Gastrocnemius medialis (tissue), 4 donors: ENCODE data around the gene CASP6. TPM values are rescaled to one million over a fixed set of nuclear protein-coding genes. Genes with fewer than 3 reads are reported as not detected.
A peak's percentile ranks its signal among the peaks of the same experiment; 100 is the strongest.

Source experiments
- ATAC-seq, 2 donors: fragments of 150-250 bp; one replicate each; pipeline ENCODE4 v1.9.1; 2016
- DNase-seq, 2 donors: peaks; one replicate each; pipeline ENCODE4 v3.0.0-alpha.2; 2019
- H3K27ac ChIP-seq, 4 donors: fragments of 200-600 bp; sonication (generic); 1 replicate in 1 of 4; 2 replicates in 3 of 4; pipeline ENCODE4 v1.5.1; 2016 to 2018; ENCODE audit warnings: mild to moderate bottlenecking in 2 of 4, moderate library complexity in 1 of 4
- H3K27me3 ChIP-seq, 3 donors: fragments of 200-600 bp; sonication (generic) in 2 of 3; 1 replicate in 1 of 3; 2 replicates in 2 of 3; pipeline versions ENCODE4 v1.5.1 to v1.6.0; 2016 to 2019; ENCODE audit warnings: mild to moderate bottlenecking in 1 of 3, moderate library complexity in 1 of 3
- H3K36me3 ChIP-seq, 2 donors: fragments of 200-600 bp; sonication (generic) in 1 of 2; one replicate each; pipeline ENCODE4 v1.5.1; 2017 to 2018
- H3K4me1 ChIP-seq, 2 donors: fragments of 200-600 bp; sonication (generic) in 1 of 2; one replicate each; pipeline ENCODE4 v1.5.1; 2016 to 2017; ENCODE audit warnings: mild to moderate bottlenecking in 2 of 2
- H3K4me3 ChIP-seq, 4 donors: fragments of 200-600 bp; sonication (generic) in 3 of 4; 1 replicate in 1 of 4; 2 replicates in 3 of 4; pipeline ENCODE4 v1.5.1; 2016 to 2019; ENCODE audit warnings: mild to moderate bottlenecking in 2 of 4
- H3K9me3 ChIP-seq, 3 donors: fragments of 200-600 bp; sonication (generic) in 2 of 3; 1 replicate in 1 of 3; 2 replicates in 2 of 3; pipeline ENCODE4 v1.5.1; 2016 to 2019
- POLR2A ChIP-seq, 2 donors: fragments of 450-650 bp; IDR thresholded peaks; one replicate each; pipeline ENCODE4 v1.6.1; 2017; ENCODE audit warnings: antibody characterized with exemption in 2 of 2, mild to moderate bottlenecking in 2 of 2, moderate library complexity in 2 of 2
- in situ Hi-C, 4 donors: fragments of 200-750 bp; cut with MboI; loops; one replicate each; pipeline versions ENCODE4 v1.15.0 to v1.8.0; 2017; ENCODE audit warnings: low sequenced_read_pairs in 4 of 4
- intact Hi-C: fragments of 100-400 bp; cut with DNase I; formaldehyde crosslinking; loops from one replicate; pipeline ENCODE4 v1.15.1; 2023; ENCODE audit warnings: low total_unique reads
- total RNA-seq, 4 donors: library from RNA; depleted of rRNA; stranded (reverse); fragments of >200 nt; gene quantifications; one replicate each; pipeline versions ENCODE4 v1.1.0 to v1.2.3, GENCODE V29; 2016
- TF ChIP-seq, protein P1 (sequence below), 5 experiments: fragments of 450-650 bp in 3 of 5; fragments of 200-600 bp in 2 of 5; sonication (generic) in 2 of 5; IDR thresholded peaks in 4 of 5; conservative IDR thresholded peaks in 1 of 5; 1 replicate in 4 of 5; 2 replicates in 1 of 5; pipeline ENCODE4 v1.5.1; 2016 to 2019; ENCODE audit warnings: antibody characterized with exemption in 5 of 5, mild to moderate bottlenecking in 3 of 5, moderate library complexity in 3 of 5

CASP6 gene
- total RNA-seq, 4 donors from 2014 or later, result 6.6 to 25.2 (median 9.0) TPM

DNA sequence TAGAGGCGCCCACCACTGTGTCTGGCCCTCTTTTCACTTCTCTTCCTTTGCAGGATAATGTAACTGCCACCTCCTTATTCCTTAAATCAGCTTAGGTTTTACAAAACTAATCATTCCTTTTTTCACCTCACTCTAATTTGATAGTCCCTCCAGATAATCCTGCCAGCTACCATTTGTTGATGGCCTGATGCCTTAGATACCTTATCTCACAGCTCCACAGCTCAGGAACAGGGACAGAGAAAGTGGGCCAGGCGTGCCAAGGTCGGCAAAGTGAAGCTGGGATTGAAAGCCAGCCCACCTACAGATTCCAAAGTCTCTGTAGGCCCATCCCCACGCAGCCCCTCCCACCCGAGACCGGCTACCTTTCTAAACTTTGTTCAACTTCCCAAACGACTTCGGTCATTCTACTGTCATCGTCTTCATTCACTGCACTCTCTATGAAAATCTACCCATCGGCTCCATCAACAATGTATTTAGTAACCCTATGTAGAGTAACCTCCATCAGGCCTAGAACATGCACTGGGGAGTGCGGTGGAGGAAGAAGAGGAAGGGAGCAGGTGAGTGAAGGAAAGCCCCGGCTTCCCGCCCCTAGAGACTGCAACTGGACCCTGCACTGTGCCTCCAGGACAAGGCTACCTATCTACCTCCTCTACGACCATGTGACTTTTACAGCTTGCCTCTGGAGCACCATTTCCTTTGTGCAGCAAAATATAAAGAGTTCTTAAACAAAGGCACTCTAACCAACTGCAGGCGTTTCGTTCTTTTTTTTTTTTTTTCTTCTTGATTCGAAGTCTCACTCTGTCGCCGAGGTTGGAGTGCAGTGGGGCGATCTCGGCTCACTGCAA lies 1.5 kb downstream of the CASP6 start:
- in situ Hi-C loops, result loop anchor here in 3 of 4 donors (10.0 to 25.0 kb wide), 4 partner anchors 111 to 277 kb away; partner anchors contain the start of genes SEC24B (in 2 of the 3), CFI (in 1 of the 3) and GAR1 (in 1 of the 3)
- no peaks in the 10 kb centered on the region for H3K36me3 ChIP-seq
- ATAC-seq (no peak), DNase-seq (no peak)
- H3K9me3 ChIP-seq, result no peaks in the 10 kb centered on the region
- peak overlapping the region; percentile 79 to 92 (median 82) for H3K4me3 ChIP-seq
- no peak for TF ChIP-seq POLR2A (IDR thresholded peaks at IDR 0.05)
- TF ChIP-seq, protein P1, sequence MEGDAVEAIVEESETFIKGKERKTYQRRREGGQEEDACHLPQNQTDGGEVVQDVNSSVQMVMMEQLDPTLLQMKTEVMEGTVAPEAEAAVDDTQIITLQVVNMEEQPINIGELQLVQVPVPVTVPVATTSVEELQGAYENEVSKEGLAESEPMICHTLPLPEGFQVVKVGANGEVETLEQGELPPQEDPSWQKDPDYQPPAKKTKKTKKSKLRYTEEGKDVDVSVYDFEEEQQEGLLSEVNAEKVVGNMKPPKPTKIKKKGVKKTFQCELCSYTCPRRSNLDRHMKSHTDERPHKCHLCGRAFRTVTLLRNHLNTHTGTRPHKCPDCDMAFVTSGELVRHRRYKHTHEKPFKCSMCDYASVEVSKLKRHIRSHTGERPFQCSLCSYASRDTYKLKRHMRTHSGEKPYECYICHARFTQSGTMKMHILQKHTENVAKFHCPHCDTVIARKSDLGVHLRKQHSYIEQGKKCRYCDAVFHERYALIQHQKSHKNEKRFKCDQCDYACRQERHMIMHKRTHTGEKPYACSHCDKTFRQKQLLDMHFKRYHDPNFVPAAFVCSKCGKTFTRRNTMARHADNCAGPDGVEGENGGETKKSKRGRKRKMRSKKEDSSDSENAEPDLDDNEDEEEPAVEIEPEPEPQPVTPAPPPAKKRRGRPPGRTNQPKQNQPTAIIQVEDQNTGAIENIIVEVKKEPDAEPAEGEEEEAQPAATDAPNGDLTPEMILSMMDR (IDR thresholded peaks at IDR 0.05 in 4 of 5, conservative IDR thresholded peaks at IDR 0.05 in 1 of 5), result no peak
- intact Hi-C loops, result loop anchor here (2.0 to 10.0 kb wide), 6 partner anchors 103 to 493 kb away; partner anchors contain the start of genes ELOVL6, GAR1 and SEC24B
- H3K27ac ChIP-seq, result peak overlapping the region; percentile 76 to 82 (median 78)
- H3K4me1 ChIP-seq, result peaks cover 8 to 13% of the 10 kb centered on the region in 2 donors
- no peaks in the 10 kb centered on the region for H3K27me3 ChIP-seq

GRCh38 chr4:109699553-109700225 lies 3.6 kb downstream of the CASP6 start:
- TF ChIP-seq POLR2A (IDR thresholded peaks at IDR 0.05), result no peak
- TF ChIP-seq, protein P1 (IDR thresholded peaks at IDR 0.05 in 4 of 5, conservative IDR thresholded peaks at IDR 0.05 in 1 of 5), result no peak

DNA sequence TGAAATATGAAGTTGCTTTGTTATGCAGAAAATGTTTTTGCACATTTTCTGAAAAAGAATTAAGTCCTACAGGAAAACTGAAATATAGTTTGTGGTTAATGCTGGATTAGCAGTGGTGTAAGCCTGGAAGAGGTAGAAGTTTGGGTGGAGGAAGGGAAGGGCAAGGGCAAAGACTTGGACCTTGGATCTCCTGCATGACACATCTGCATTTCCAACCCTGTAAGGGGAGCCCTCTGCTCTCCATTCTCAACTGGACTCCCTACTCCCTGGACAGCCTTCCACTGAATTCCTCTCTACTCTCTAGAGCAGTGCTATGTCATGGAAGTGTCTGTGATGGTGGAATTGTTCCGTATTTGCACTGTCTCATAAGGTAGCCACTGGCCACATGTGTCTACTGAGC lies 4.6 kb downstream of the CASP6 start:
- in situ Hi-C loops (no loop called here), intact Hi-C loops (no loop called here)
- H3K4me1 ChIP-seq, result peaks cover 8 to 13% of the 10 kb centered on the region in 2 donors
- no peak for DNase-seq
- H3K9me3 ChIP-seq, result no peaks in the 10 kb centered on the region
- no peak overlapping the region for H3K27ac ChIP-seq
- no peak overlapping the region for H3K4me3 ChIP-seq
- H3K36me3 ChIP-seq, result peaks cover 0 to 5% of the 10 kb centered on the region in 2 donors
- no peaks in the 10 kb centered on the region for H3K27me3 ChIP-seq
- TF ChIP-seq, protein P1 (IDR thresholded peaks at IDR 0.05 in 4 of 5, conservative IDR thresholded peaks at IDR 0.05 in 1 of 5), result no peak
- TF ChIP-seq POLR2A (IDR thresholded peaks at IDR 0.05), result no peak
- ATAC-seq, result no peak

More at GRCh38 chr4:109699553-109700225, 3.6 kb downstream of the CASP6 start:
- in situ Hi-C loops, result loop anchor here in 3 of 4 donors (10.0 to 25.0 kb wide), 4 partner anchors 113 to 275 kb away; partner anchors contain the start of genes SEC24B (in 2 of the 3), CFI (in 1 of the 3) and GAR1 (in 1 of the 3)
- Histone ChIP-seq H3K4me1 (peaks cover 8 to 13% of the 10 kb centered on the region in 2 donors), H3K27ac (no peak overlapping the region), H3K9me3 (no peaks in the 10 kb centered on the region), H3K4me3 (no peak overlapping the region), H3K27me3 (no peaks in the 10 kb centered on the region), H3K36me3 (no peaks in the 10 kb centered on the region)
- intact Hi-C loops, result loop anchor here (5.0 to 10.0 kb wide), 2 partner anchors 118 to 495 kb away; partner anchors contain the start of genes ELOVL6 and GAR1
- no peak for DNase-seq
- ATAC-seq, result no peak

GRCh38 chr4:109691411-109691920 lies 11.8 kb downstream of the CASP6 start:
- in situ Hi-C loops, result no loop called here

More at GRCh38 chr4:109691411-109691920, 11.8 kb downstream of the CASP6 start:
- Histone ChIP-seq H3K4me3 (no peak overlapping the region), H3K36me3 (peaks cover 0 to 24% of the 10 kb centered on the region in 2 donors), H3K4me1 (no peaks in the 10 kb centered on the region), H3K27me3 (no peaks in the 10 kb centered on the region), H3K27ac (no peak overlapping the region), H3K9me3 (no peaks in the 10 kb centered on the region)
- DNase-seq, result no peak
- no peak for TF ChIP-seq POLR2A (IDR thresholded peaks at IDR 0.05)
- TF ChIP-seq, protein P1 (IDR thresholded peaks at IDR 0.05 in 4 of 5, conservative IDR thresholded peaks at IDR 0.05 in 1 of 5), result no peak
- no peak for ATAC-seq
- intact Hi-C loops, result no loop called here
